Body of pancreas (tissue), 4 donors: Measurements from ENCODE around the gene CHD6.

ENCODE experiments used
- CTCF ChIP-seq, 7 experiments: fragments of 450-650 bp in 4 of 7; fragments of 200-600 bp in 3 of 7; sonication (generic) in 3 of 7; IDR thresholded peaks; one replicate each; pipeline ENCODE4 v1.5.1; 2016 to 2019; ENCODE audit warnings: antibody characterized with exemption in 7 of 7
- POLR2A ChIP-seq, 3 donors: fragments of 450-650 bp; IDR thresholded peaks; one replicate each; pipeline ENCODE4 v1.6.1; 2016; ENCODE audit warnings: antibody characterized with exemption in 3 of 3, mild to moderate bottlenecking in 2 of 3

GRCh38 chr20:41506192-41506915, 111.8 kb downstream of the CHD6 start:
- TF ChIP-seq CTCF (IDR thresholded peaks at IDR 0.05) (no peak), POLR2A (IDR thresholded peaks at IDR 0.05) (no peak)
